K562 (cell line): ENCODE data around the gene HEMK1.

Source experiments
- BRCA1 ChIP-seq, 2 experiments: fragments of 450-650 bp in 1 of 2; sonication (generic) in 1 of 2; formaldehyde crosslinking in 1 of 2; IDR thresholded peaks; 2 replicates each; pipeline versions ENCODE4 v1.5.0 to v1.6.1; 2017 to 2020; ENCODE audit warnings: mild to moderate bottlenecking in 1 of 2, missing genetic modification reagents in 1 of 2
- CHD2 ChIP-seq: IDR thresholded peaks from 2 replicates; pipeline ENCODE4 v1.6.1; 2011; ENCODE audit warnings: low read depth, low read length
- HDAC2 ChIP-seq: fragments of 450-650 bp; IDR thresholded peaks from 2 replicates; pipeline ENCODE4 v1.6.1; 2016; ENCODE audit warnings: mild to moderate bottlenecking
- NCOA2 ChIP-seq, 2 experiments: fragments of 450-650 bp; IDR thresholded peaks; 2 replicates each; pipeline ENCODE4 v1.6.1; 2018; ENCODE audit warnings: mild to moderate bottlenecking in 2 of 2, moderate library complexity in 1 of 2; ENCODE audit not compliant: partially characterized antibody in 2 of 2
- TRIM24 ChIP-seq, 2 experiments: fragments of 450-650 bp; IDR thresholded peaks; 2 replicates each; pipeline ENCODE4 v1.6.1; 2016
- ZFP91 ChIP-seq: sonication (generic); formaldehyde crosslinking; IDR thresholded peaks from 2 replicates; pipeline ENCODE4 v1.8.0; 2022; ENCODE audit warnings: mild to moderate bottlenecking, missing genetic modification reagents
- ZNF12 ChIP-seq: sonication (generic); formaldehyde crosslinking; IDR thresholded peaks from 2 replicates; pipeline ENCODE4 v1.4.0; 2020; ENCODE audit warnings: mild to moderate bottlenecking, missing genetic modification reagents
- ZNF133 ChIP-seq: fragments of 250-450 bp; sonication (Bioruptor Pico); IDR thresholded peaks from 2 replicates; pipeline ENCODE4 v1.4.0; 2020; ENCODE audit warnings: mild to moderate bottlenecking
- TF ChIP-seq, protein P1 (sequence below), 3 experiments: IDR thresholded peaks in 2 of 3; conservative IDR thresholded peaks in 1 of 3; 2 replicates each; pipeline ENCODE4 v1.5.1; 2011 to 2012; ENCODE audit warnings: low read length in 3 of 3, mild to moderate bottlenecking in 3 of 3, control low read depth in 2 of 3, improper control_type of control experiment in 1 of 3, inconsistent platforms in 1 of 3, low read depth in 1 of 3, mixed read lengths in 1 of 3, moderate library complexity in 1 of 3; ENCODE audit not compliant: insufficient read depth in 2 of 3
- TF ChIP-seq, protein P2 (sequence below), 2 experiments: fragments of 450-650 bp; formaldehyde crosslinking in 1 of 2; IDR thresholded peaks; 2 replicates each; pipeline versions ENCODE4 v1.4.0 to v1.6.1; 2014 to 2020; ENCODE audit warnings: mild to moderate bottlenecking in 2 of 2, borderline replicate concordance in 1 of 2, low read depth in 1 of 2

DNA sequence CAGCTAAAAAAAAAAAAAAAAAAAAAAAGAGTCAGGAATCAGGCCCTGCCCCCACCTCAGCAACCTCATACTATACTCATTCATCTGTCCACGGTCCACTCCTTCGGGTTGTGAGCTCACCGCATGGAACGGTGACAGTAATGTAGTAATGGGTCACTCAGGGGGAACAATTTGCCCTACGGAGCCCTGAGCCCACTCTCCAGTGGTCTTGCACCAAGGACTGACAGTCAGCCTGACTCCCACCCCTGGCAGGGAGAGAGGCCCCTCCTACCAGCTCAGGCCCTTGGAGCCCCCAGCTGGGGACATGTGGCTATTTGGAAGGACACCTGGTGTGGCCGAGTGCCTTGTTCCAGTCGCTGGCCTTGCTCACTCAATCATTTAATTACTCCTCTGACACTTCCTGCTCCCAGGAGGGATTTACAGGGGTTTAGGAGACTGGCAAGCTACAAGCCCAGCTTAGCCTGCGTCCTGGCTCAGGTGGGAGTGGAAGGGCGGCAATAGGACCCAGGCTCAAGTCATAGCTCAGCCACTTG lies 46.0 kb upstream of the HEMK1 start:
- TF ChIP-seq, protein P1, sequence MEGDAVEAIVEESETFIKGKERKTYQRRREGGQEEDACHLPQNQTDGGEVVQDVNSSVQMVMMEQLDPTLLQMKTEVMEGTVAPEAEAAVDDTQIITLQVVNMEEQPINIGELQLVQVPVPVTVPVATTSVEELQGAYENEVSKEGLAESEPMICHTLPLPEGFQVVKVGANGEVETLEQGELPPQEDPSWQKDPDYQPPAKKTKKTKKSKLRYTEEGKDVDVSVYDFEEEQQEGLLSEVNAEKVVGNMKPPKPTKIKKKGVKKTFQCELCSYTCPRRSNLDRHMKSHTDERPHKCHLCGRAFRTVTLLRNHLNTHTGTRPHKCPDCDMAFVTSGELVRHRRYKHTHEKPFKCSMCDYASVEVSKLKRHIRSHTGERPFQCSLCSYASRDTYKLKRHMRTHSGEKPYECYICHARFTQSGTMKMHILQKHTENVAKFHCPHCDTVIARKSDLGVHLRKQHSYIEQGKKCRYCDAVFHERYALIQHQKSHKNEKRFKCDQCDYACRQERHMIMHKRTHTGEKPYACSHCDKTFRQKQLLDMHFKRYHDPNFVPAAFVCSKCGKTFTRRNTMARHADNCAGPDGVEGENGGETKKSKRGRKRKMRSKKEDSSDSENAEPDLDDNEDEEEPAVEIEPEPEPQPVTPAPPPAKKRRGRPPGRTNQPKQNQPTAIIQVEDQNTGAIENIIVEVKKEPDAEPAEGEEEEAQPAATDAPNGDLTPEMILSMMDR (IDR thresholded peaks at IDR 0.05 in 2 of 3, conservative IDR thresholded peaks at IDR 0.05 in 1 of 3; ENCODE audit: insufficient read depth in 2 of 3, low read depth in 1 of 3, low read length in 3 of 3) = no peak
- TF ChIP-seq BRCA1 (IDR thresholded peaks at IDR 0.05) = no peak
- no peak for TF ChIP-seq BRCA1 (CRISPR knock-in tag; IDR thresholded peaks at IDR 0.05)
- TF ChIP-seq ZNF133 (CRISPR knock-in tag) = no peak
- TF ChIP-seq, protein P2, sequence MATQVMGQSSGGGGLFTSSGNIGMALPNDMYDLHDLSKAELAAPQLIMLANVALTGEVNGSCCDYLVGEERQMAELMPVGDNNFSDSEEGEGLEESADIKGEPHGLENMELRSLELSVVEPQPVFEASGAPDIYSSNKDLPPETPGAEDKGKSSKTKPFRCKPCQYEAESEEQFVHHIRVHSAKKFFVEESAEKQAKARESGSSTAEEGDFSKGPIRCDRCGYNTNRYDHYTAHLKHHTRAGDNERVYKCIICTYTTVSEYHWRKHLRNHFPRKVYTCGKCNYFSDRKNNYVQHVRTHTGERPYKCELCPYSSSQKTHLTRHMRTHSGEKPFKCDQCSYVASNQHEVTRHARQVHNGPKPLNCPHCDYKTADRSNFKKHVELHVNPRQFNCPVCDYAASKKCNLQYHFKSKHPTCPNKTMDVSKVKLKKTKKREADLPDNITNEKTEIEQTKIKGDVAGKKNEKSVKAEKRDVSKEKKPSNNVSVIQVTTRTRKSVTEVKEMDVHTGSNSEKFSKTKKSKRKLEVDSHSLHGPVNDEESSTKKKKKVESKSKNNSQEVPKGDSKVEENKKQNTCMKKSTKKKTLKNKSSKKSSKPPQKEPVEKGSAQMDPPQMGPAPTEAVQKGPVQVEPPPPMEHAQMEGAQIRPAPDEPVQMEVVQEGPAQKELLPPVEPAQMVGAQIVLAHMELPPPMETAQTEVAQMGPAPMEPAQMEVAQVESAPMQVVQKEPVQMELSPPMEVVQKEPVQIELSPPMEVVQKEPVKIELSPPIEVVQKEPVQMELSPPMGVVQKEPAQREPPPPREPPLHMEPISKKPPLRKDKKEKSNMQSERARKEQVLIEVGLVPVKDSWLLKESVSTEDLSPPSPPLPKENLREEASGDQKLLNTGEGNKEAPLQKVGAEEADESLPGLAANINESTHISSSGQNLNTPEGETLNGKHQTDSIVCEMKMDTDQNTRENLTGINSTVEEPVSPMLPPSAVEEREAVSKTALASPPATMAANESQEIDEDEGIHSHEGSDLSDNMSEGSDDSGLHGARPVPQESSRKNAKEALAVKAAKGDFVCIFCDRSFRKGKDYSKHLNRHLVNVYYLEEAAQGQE (IDR thresholded peaks at IDR 0.05; ENCODE audit: borderline replicate concordance) = no peak
- TF ChIP-seq, protein P2 (CRISPR knock-in tag; IDR thresholded peaks at IDR 0.05; ENCODE audit: low read depth) = no peak
- no peak for TF ChIP-seq CHD2
- TF ChIP-seq NCOA2 (IDR thresholded peaks at IDR 0.05; ENCODE audit: partially characterized antibody in 2 of 2) = no peak
- TF ChIP-seq ZFP91 = no peak
- no peak for TF ChIP-seq TRIM24 (IDR thresholded peaks at IDR 0.05)
- TF ChIP-seq HDAC2 = no peak
- TF ChIP-seq ZNF12 (CRISPR knock-in tag) = no peak
